GM19240 (cell line): ENCODE data around the gene NIPBL.
"Not testable (repeated sequence)": the region's sequence is repeated elsewhere in the genome, so short reads cannot be mapped to it uniquely, and the experiment has no call there.

Experiments
- DNase-seq: peaks from one replicate; pipeline ENCODE4 v3.0.0; 2011; ENCODE audit warnings: low spot score; ENCODE audit not compliant: insufficient read length

NIPBL gene

GRCh38 chr5:36876299-36876964 is at the start of gene NIPBL:
Gene NIPBL (plus strand): TSS chr5:36876769. CDS start chr5:36953697, 76,928 bp downstream.
- no peak for DNase-seq

GRCh38 chr5:36832274-36832673 is 44.3 kb upstream of the NIPBL start:
- no peak for DNase-seq

- no peak for DNase-seq
Observed at GRCh38 chr5:36836831-36837230, 39.7 kb upstream of the NIPBL start.

GRCh38 chr5:36839489-36840476 is 36.8 kb upstream of the NIPBL start:
- no peak for DNase-seq

GRCh38 chr5:36841677-36842076 is 34.9 kb upstream of the NIPBL start:
- no peak for DNase-seq

GRCh38 chr5:36842087-36842486 is 34.5 kb upstream of the NIPBL start:
- DNase-seq = no peak

- no peak for DNase-seq
Observed at GRCh38 chr5:36844305-36844704, 32.3 kb upstream of the NIPBL start.

GRCh38 chr5:36848545-36848944 is 28.0 kb upstream of the NIPBL start:
- not testable (repeated sequence) for DNase-seq

GRCh38 chr5:36852903-36853302 is 23.7 kb upstream of the NIPBL start:
- not testable (repeated sequence) for DNase-seq

- no peak for DNase-seq
Observed at GRCh38 chr5:36854402-36855140, 22.0 kb upstream of the NIPBL start.

GRCh38 chr5:36855141-36855495 is 21.5 kb upstream of the NIPBL start:
- DNase-seq = no peak

- no peak for DNase-seq
Observed at GRCh38 chr5:36861871-36862270, 14.7 kb upstream of the NIPBL start.

GRCh38 chr5:36870399-36871040 is 6.0 kb upstream of the NIPBL start:
- DNase-seq = no peak

GRCh38 chr5:36874465-36874864 is 2.1 kb upstream of the NIPBL start:
- no peak for DNase-seq

GRCh38 chr5:36875051-36875789 is 1.3 kb upstream of the NIPBL start:
- DNase-seq = no peak

GRCh38 chr5:36875790-36876298 is 725 bp upstream of the NIPBL start:
- no peak for DNase-seq

GRCh38 chr5:36876965-36877666 is 547 bp downstream of the NIPBL start:
- no peak for DNase-seq

GRCh38 chr5:36877667-36878391 is 1.3 kb downstream of the NIPBL start:
- no peak for DNase-seq
